GM23338 (cell line): ENCODE data around the gene ENOX1. TPM values are rescaled to one million over a fixed set of nuclear protein-coding genes. Genes with fewer than 3 reads are reported as not detected.

ENCODE experiments used
- ATAC-seq: fragments of 200-7000 bp; cut with Tn5 transposase; 3 replicates; pipeline ENCODE4 v1.9.1; 2020
- DNase-seq: peaks from one replicate; pipeline ENCODE4 v3.0.0-alpha.2; 2015; ENCODE audit warnings: low spot score
- H2AFZ ChIP-seq: fragments of 200-600 bp; sonication (generic); 2 replicates; pipeline ENCODE4 v1.8.0; 2016; ENCODE audit warnings: antibody characterized with exemption, mild to moderate bottlenecking, moderate library complexity
- H3F3A ChIP-seq: fragments of 200-600 bp; sonication (generic); replicated peaks from 2 replicates; pipeline ENCODE4 v1.8.0; 2017; ENCODE audit warnings: antibody characterized with exemption, mixed run types, low read depth
- H3K27ac ChIP-seq: fragments of 200-600 bp; sonication (generic); 2 replicates; pipeline ENCODE4 v1.6.1; 2016; ENCODE audit warnings: low read depth
- H3K27me3 ChIP-seq: fragments of 200-600 bp; sonication (generic); 2 replicates; pipeline ENCODE4 v1.8.0; 2016; ENCODE audit warnings: mild to moderate bottlenecking, mixed run types, moderate library complexity; ENCODE audit not compliant: insufficient read depth
- H3K36me3 ChIP-seq: fragments of 200-600 bp; sonication (generic); 2 replicates; pipeline ENCODE4 v1.8.0; 2016; ENCODE audit warnings: mild to moderate bottlenecking; ENCODE audit not compliant: insufficient read depth
- H3K4me1 ChIP-seq: fragments of 200-600 bp; sonication (generic); 2 replicates; pipeline ENCODE4 v1.8.0; 2016; ENCODE audit warnings: mild to moderate bottlenecking, moderate library complexity; ENCODE audit not compliant: insufficient read depth
- H3K4me2 ChIP-seq: fragments of 200-600 bp; sonication (generic); 2 replicates; pipeline ENCODE4 v1.7.1; 2017; ENCODE audit warnings: mixed run types
- H3K4me3 ChIP-seq: fragments of 200-600 bp; sonication (generic); 2 replicates; pipeline ENCODE4 v1.6.1; 2016; ENCODE audit warnings: mixed run types
- H3K79me2 ChIP-seq: fragments of 200-600 bp; sonication (generic); replicated peaks from 2 replicates; pipeline ENCODE4 v1.8.0; 2017; ENCODE audit warnings: mild to moderate bottlenecking; ENCODE audit not compliant: insufficient read depth
- H3K9me2 ChIP-seq: fragments of 200-600 bp; sonication (generic); 2 replicates; pipeline ENCODE4 v1.8.0; 2017; ENCODE audit not compliant: insufficient read depth
- H4K20me1 ChIP-seq: fragments of 200-600 bp; sonication (generic); replicated peaks from 2 replicates; pipeline ENCODE4 v1.8.0; 2017; ENCODE audit warnings: mild to moderate bottlenecking; ENCODE audit not compliant: insufficient read depth
- H3K27ac Mint-ChIP-seq: 2 replicates; pipeline ENCODE4 v1.8.0; 2020; ENCODE audit warnings: inconsistent platforms, mild to moderate bottlenecking, moderate library complexity, mixed read lengths
- H3K27me3 Mint-ChIP-seq: 3 replicates; pipeline ENCODE4 v1.8.0; 2022; ENCODE audit warnings: low read depth, mild to moderate bottlenecking, moderate library complexity, mixed read lengths, inconsistent platforms; ENCODE audit not compliant: insufficient read depth, poor library complexity
- H3K36me3 Mint-ChIP-seq: 3 replicates; pipeline ENCODE4 v1.8.0; 2021; ENCODE audit warnings: low read depth, mild to moderate bottlenecking, inconsistent platforms, moderate library complexity, mixed read lengths
- H3K4me1 Mint-ChIP-seq: 3 replicates; pipeline ENCODE4 v1.8.0; 2020; ENCODE audit warnings: mild to moderate bottlenecking, inconsistent platforms, mixed read lengths
- H3K4me3 Mint-ChIP-seq: 3 replicates; pipeline ENCODE4 v1.8.0; 2021; ENCODE audit warnings: moderate library complexity, mild to moderate bottlenecking, inconsistent platforms, mixed read lengths
- H3K9me3 Mint-ChIP-seq: 3 replicates; pipeline ENCODE4 v1.8.0; 2020; ENCODE audit warnings: moderate library complexity, mild to moderate bottlenecking, inconsistent platforms, mixed read lengths
- ETS1 ChIP-seq: IDR thresholded peaks from 2 replicates; pipeline ENCODE4 v1.6.1; 2016; ENCODE audit warnings: antibody characterized with exemption
- EZH2 ChIP-seq: fragments of 200-600 bp; sonication (generic); IDR thresholded peaks from one replicate; pipeline ENCODE4 v1.8.0; 2017; ENCODE audit warnings: antibody characterized with exemption, mild to moderate bottlenecking, low read depth; ENCODE audit not compliant: unreplicated experiment
- EZH2phosphoT487 ChIP-seq: fragments of 200-600 bp; sonication (generic); IDR thresholded peaks from one replicate; pipeline ENCODE4 v1.8.1; 2018; ENCODE audit warnings: antibody characterized with exemption; ENCODE audit not compliant: unreplicated experiment
- JUNB ChIP-seq: IDR thresholded peaks from one replicate; pipeline ENCODE4 v1.6.1; 2016; ENCODE audit warnings: antibody characterized with exemption; ENCODE audit not compliant: unreplicated experiment
- NANOG ChIP-seq: IDR thresholded peaks from 2 replicates; pipeline ENCODE4 v1.6.1; 2016; ENCODE audit warnings: antibody characterized with exemption, borderline replicate concordance
- POLR2AphosphoS5 ChIP-seq: IDR thresholded peaks from 2 replicates; pipeline ENCODE4 v1.6.1; 2016; ENCODE audit warnings: antibody characterized with exemption, low read depth
- STAT1 ChIP-seq: IDR thresholded peaks from one replicate; pipeline ENCODE4 v1.6.1; 2016; ENCODE audit warnings: antibody characterized with exemption; ENCODE audit not compliant: unreplicated experiment
- ZNF331 ChIP-seq: fragments of 250-450 bp; sonication (Bioruptor Pico); IDR thresholded peaks from 2 replicates; pipeline ENCODE4 v1.5.0; 2020; ENCODE audit warnings: low read depth, mild to moderate bottlenecking, moderate library complexity
- ZNF462 ChIP-seq: fragments of 250-450 bp; sonication (Bioruptor Pico); IDR thresholded peaks from 2 replicates; pipeline ENCODE4 v1.5.0; 2020; ENCODE audit warnings: mild to moderate bottlenecking, moderate library complexity
- polyA plus RNA-seq: library from polyadenylated mRNA; unstranded; fragments of >200 nt; fragmentation: Nextera tagmentation; extraction: Ambion mirVana; gene quantifications from 2 replicates; pipeline ENCODE4 v1.2.1, GENCODE V29; 2016
- total RNA-seq: library from RNA; depleted of rRNA; stranded (reverse); fragments of >200 nt; shearing (Covaris generic); gene quantifications from 2 replicates; pipeline ENCODE4 v1.2.3, GENCODE V29; 2014

Gene ENOX1
- total and polyA plus RNA-seq, 2 experiments from 2014 or later: 0.66 to 0.81 TPM

GRCh38 chr13:43518833-43519232, 267.9 kb downstream of the ENOX1 start:
- Mint-ChIP-seq H3K27ac (no peak overlapping the region), H3K36me3 (no peaks in the 10 kb centered on the region), H3K4me1 (0 out of 3 replicates have a peak, but pooled peaks cover 2% of the 10 kb centered on the region), H3K27me3 (no peaks in the 10 kb centered on the region), H3K4me3 (no peak overlapping the region), H3K9me3 (no peaks in the 10 kb centered on the region)
- Histone ChIP-seq H3K27ac (no peak overlapping the region), H3K27me3 (no peaks in the 10 kb centered on the region), H3K79me2 (no peaks in the 10 kb centered on the region), H3K9me2 (peaks cover 3% of the 10 kb centered on the region; the same call in 1 of the 2 replicates), H3F3A (no peaks in the 10 kb centered on the region), H3K4me1 (no peaks in the 10 kb centered on the region), H4K20me1 (no peaks in the 10 kb centered on the region), H3K36me3 (no peaks in the 10 kb centered on the region), H3K4me3 (no peak overlapping the region), H2AFZ (no peak overlapping the region), H3K4me2 (no peak overlapping the region)
- ATAC-seq (no peak), DNase-seq (no peak)
- TF ChIP-seq ETS1: no peak
- no peak for TF ChIP-seq JUNB
- no peak for TF ChIP-seq ZNF331 (CRISPR knock-in tag)
- no peak for TF ChIP-seq POLR2AphosphoS5
- TF ChIP-seq EZH2: no peak
- TF ChIP-seq ZNF462 (CRISPR knock-in tag): no peak
- no peak for TF ChIP-seq NANOG
- TF ChIP-seq EZH2phosphoT487: no peak
- TF ChIP-seq STAT1: no peak
